Nephron (organoid): ENCODE measurements around the gene MTUS2.

Source experiments
- H3K27ac Mint-ChIP-seq, 3 experiments: 2 replicates each; pipeline ENCODE4 v1.8.0; 2020; ENCODE audit warnings: mixed read lengths in 3 of 3, mild to moderate bottlenecking in 2 of 3, moderate library complexity in 1 of 3
- H3K27me3 Mint-ChIP-seq: 2 replicates; pipeline ENCODE4 v1.8.0; 2021; ENCODE audit warnings: low read depth, mild to moderate bottlenecking, moderate library complexity, mixed read lengths
- H3K36me3 Mint-ChIP-seq: 2 replicates; pipeline ENCODE4 v1.8.0; 2020; ENCODE audit warnings: low read depth, mixed read lengths
- H3K4me1 Mint-ChIP-seq: 2 replicates; pipeline ENCODE4 v1.8.0; 2020; ENCODE audit warnings: mixed read lengths
- H3K4me3 Mint-ChIP-seq, 3 experiments: 2 replicates each; pipeline ENCODE4 v1.8.0; 2020; ENCODE audit warnings: mild to moderate bottlenecking in 3 of 3, mixed read lengths in 3 of 3, moderate library complexity in 2 of 3
- H3K9me3 Mint-ChIP-seq: 2 replicates; pipeline ENCODE4 v1.8.0; 2020; ENCODE audit warnings: mixed read lengths
- CTCF ChIP-seq, 3 experiments: fragments of 200-600 bp; sonication (generic); IDR thresholded peaks; one replicate each; pipeline ENCODE4 v1.5.0; 2021; ENCODE audit warnings: antibody characterized with exemption in 3 of 3; ENCODE audit not compliant: unreplicated experiment in 3 of 3

MTUS2 gene

GRCh38 chr13:28843639-28844038, 23.5 kb downstream of the MTUS2 start:
- H3K9me3 Mint-ChIP-seq = no peaks in the 10 kb centered on the region
- no peak overlapping the region for H3K4me3 Mint-ChIP-seq
- H3K4me1 Mint-ChIP-seq = no peaks in the 10 kb centered on the region
- no peaks in the 10 kb centered on the region for H3K36me3 Mint-ChIP-seq
- no peak for TF ChIP-seq CTCF (IDR thresholded peaks at IDR 0.05; ENCODE audit: unreplicated experiment in 3 of 3)
- no peak overlapping the region for H3K27ac Mint-ChIP-seq
- H3K27me3 Mint-ChIP-seq = peaks cover 5% of the 10 kb centered on the region

DNA sequence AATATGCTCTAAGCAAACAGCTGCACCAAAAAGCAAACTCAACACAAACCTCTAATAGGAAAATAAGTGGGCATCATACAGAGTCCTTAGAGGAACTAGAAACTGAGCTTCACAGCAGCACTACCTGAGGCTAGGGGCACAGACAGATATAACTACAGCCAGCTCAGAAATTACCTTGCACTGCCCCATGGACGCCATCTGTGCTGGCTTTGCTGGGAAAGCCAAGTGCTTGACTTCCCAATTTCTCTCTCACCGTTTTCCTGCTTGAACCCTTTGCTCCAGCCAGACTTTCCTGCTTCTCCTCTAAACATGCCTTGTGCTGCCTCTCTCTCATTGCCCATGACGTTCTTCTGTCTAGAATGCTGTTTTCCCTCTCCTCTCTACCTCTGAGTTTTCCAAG, 29.3 kb downstream of the MTUS2 start:
- Mint-ChIP-seq H3K27me3 (peaks cover 5% of the 10 kb centered on the region), H3K9me3 (no peaks in the 10 kb centered on the region)

DNA sequence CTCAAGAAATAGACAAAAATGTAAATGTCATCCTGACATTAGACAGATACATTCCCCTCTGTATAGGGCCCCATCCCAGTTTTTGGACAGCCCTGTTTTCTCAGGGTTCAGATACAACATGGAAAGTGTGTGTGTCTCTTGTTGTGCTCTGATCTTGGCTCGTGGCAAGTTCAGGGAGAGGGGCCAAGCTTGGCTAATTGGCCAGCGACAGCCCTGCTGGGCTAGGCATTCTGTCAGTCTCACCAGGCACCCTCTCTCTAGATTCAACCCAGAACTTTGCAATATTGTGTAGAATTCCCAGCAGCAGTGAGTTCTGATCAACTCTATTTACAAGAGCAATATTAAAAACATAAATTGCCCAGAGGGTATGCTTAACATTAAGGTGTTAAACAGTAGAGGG, 30.1 kb downstream of the MTUS2 start:
- Mint-ChIP-seq H3K4me1 (no peaks in the 10 kb centered on the region), H3K9me3 (no peaks in the 10 kb centered on the region), H3K4me3 (no peak overlapping the region), H3K27ac (no peak overlapping the region), H3K36me3 (no peaks in the 10 kb centered on the region), H3K27me3 (peaks cover 4% of the 10 kb centered on the region)
- no peak for TF ChIP-seq CTCF (IDR thresholded peaks at IDR 0.05; ENCODE audit: unreplicated experiment in 3 of 3)

More for the DNA sequence above, 29.3 kb downstream of the MTUS2 start:
- H3K36me3 Mint-ChIP-seq = no peaks in the 10 kb centered on the region
- no peak overlapping the region for H3K4me3 Mint-ChIP-seq
- no peak for TF ChIP-seq CTCF (IDR thresholded peaks at IDR 0.05; ENCODE audit: unreplicated experiment in 3 of 3)
- no peak overlapping the region for H3K27ac Mint-ChIP-seq
- no peaks in the 10 kb centered on the region for H3K4me1 Mint-ChIP-seq

DNA sequence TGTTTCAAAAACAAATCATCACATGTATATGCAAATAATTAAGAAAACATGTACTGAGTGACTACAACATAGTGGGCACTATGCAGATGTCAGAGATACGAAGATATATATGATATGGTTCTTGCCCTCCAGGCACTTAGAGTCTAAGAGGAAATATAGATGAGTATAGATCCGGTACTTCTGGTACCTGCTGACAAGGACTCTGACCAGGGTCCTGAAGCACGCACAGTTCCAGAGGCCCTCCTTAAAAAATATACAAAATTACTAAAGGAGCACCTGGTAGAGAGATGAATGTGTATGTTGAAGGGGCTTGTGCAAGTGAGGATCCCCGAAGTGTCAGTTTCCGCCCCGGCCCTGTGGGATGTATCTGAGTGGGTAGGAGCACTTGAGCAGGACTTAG, 31.3 kb downstream of the MTUS2 start:
- H3K9me3 Mint-ChIP-seq = no peaks in the 10 kb centered on the region
- H3K4me1 Mint-ChIP-seq = no peaks in the 10 kb centered on the region
- H3K27ac Mint-ChIP-seq = no peak overlapping the region
- H3K4me3 Mint-ChIP-seq = no peak overlapping the region
- TF ChIP-seq CTCF (IDR thresholded peaks at IDR 0.05; ENCODE audit: unreplicated experiment in 3 of 3) = no peak
- H3K27me3 Mint-ChIP-seq = peaks cover 4% of the 10 kb centered on the region
- no peaks in the 10 kb centered on the region for H3K36me3 Mint-ChIP-seq

DNA sequence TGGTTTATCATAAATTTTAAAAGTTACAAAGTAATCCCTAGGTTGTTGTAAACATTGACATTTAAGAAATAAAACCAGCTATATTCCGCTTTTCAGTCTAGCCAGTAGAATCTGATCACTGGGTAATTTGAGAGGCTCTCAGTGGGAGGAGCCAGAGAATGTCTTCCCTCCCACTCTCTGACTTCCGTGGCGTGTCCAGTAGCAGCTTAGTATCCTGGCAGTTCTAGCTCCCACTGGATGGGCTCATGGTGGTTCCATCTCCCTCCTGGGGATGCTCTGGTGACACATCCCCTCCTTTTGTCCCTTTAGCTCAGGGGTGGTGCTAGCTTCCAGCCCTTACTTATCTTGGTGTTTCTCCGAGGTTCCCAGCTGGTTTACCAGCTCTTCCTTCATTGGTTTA, 34.5 kb downstream of the MTUS2 start:
- TF ChIP-seq CTCF (IDR thresholded peaks at IDR 0.05; ENCODE audit: unreplicated experiment in 3 of 3) = no peak
- no peak overlapping the region for H3K4me3 Mint-ChIP-seq
- no peaks in the 10 kb centered on the region for H3K9me3 Mint-ChIP-seq
- H3K27me3 Mint-ChIP-seq = peaks cover 1% of the 10 kb centered on the region
- H3K4me1 Mint-ChIP-seq = no peaks in the 10 kb centered on the region
- H3K36me3 Mint-ChIP-seq = no peaks in the 10 kb centered on the region
- no peak overlapping the region for H3K27ac Mint-ChIP-seq

- no peak overlapping the region for H3K4me3 Mint-ChIP-seq
- H3K27me3 Mint-ChIP-seq = no peaks in the 10 kb centered on the region
These were observed 36.1 kb downstream of the MTUS2 start for GRCh38 chr13:28856287-28856686.

More at GRCh38 chr13:28856287-28856686, 36.1 kb downstream of the MTUS2 start:
- H3K36me3 Mint-ChIP-seq = no peaks in the 10 kb centered on the region
- H3K27ac Mint-ChIP-seq = no peak overlapping the region
- no peaks in the 10 kb centered on the region for H3K4me1 Mint-ChIP-seq
- no peaks in the 10 kb centered on the region for H3K9me3 Mint-ChIP-seq
- no peak for TF ChIP-seq CTCF (IDR thresholded peaks at IDR 0.05; ENCODE audit: unreplicated experiment in 3 of 3)
